NCI-H2196 (cell line): Measurements from ENCODE around the gene OXLD1.

Experiments used
- DNase-seq: peaks from one replicate; lab custom pipeline; 2025; ENCODE audit not compliant: unreplicated experiment; lab: John Stamatoyannopoulos, UW

OXLD1 gene

GRCh38 chr17:81683584-81684441 lies 17.4 kb upstream of the OXLD1 start, which contains the start of the genes ARL16 and HGS:
Gene ARL16, minus strand, starts transcription at chr17:81683797. Its CDS starts 44 bp downstream, at chr17:81683753.
Gene HGS, plus strand, starts transcription at chr17:81684011. Its CDS starts 56 bp downstream, at chr17:81684067.
- DNase-seq = peak; percentile 100

DNA sequence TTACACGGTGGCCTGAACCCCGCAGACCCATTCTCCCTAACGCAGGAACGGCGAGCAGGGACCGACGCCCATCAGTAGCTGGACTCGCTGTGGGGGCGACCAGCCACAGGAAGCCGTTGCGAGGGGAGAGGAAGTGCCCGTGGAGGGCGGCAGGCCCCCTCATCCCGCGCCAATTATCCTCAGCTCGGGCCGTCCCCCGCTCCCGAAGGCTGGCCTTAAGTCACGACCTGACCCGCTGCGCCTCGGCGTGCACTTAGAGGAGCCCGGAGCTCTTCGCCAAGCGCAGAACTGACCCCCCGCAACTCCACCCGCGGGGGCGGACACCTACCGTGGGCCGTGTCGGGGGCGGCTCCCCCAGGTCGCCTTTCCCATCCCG lies 16.8 kb upstream of the OXLD1 start:
- DNase-seq = no peak

- DNase-seq = no peak
Observed at GRCh38 chr17:81682565-81683207, 16.3 kb upstream of the OXLD1 start.

DNA sequence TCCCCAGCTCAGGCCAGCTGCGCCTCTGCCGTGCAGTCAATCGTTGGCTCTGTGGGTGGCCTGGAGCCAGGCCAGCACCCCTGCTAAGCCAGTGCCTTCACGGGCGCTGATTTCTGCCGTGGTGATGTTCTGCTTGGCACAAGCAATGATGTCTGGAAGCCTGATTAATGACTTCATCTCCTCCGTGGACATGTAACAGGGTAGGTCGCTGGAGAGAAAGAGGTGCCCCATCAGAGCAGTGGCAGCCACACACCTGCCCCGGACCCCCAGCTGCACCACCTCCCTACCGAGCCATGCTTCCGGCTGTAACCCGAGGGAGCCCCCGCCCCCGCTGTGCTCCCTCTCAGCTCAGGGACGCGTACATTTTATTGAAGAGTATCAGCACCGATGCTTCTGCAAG lies 15.3 kb upstream of the OXLD1 start:
- DNase-seq = peak; percentile 83

DNA sequence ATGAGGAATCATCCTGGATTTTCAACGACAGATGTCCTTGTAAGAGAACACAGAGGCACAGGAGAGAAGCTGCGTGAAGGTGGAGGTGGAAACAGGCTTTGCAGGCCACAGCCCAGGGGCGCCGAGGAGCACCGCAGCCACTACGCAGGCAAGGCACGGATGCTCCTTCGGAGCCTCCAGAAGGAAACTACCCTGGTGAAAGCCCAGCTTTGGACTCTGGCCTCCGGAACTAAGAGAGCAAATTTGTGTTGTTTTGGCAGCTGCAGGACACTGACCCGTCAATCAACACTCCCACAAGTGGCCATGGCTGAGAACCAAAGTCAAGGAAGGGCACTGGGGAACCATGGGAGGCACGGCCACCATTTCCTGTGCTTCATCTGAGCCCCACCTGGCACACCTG lies 13.7 kb upstream of the OXLD1 start:
- DNase-seq = no peak

DNA sequence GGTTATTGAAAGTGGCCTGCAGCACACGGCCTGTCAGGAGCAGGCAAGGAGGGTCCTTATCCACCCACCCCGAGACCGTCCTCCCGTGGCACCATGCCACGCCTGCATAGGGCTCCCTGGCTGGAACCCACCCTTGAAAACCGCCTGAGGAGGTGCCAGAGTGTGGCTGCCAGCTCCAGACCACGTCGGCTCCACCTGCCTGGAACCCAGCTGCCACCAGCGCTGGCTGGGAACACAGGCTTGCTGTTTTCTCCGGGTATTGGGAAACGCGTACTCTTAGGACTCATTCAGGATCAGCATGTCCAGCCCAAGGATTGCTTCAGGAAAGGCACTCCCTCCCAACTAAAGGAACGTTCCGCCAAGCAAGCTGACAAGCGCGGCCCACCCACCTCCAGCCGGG lies 10.5 kb upstream of the OXLD1 start:
- DNase-seq = no peak

GRCh38 chr17:81675515-81676221 lies 9.3 kb upstream of the OXLD1 start:
- peak; percentile 28 for DNase-seq

GRCh38 chr17:81673561-81674258 lies 7.3 kb upstream of the OXLD1 start:
- no peak for DNase-seq

DNA sequence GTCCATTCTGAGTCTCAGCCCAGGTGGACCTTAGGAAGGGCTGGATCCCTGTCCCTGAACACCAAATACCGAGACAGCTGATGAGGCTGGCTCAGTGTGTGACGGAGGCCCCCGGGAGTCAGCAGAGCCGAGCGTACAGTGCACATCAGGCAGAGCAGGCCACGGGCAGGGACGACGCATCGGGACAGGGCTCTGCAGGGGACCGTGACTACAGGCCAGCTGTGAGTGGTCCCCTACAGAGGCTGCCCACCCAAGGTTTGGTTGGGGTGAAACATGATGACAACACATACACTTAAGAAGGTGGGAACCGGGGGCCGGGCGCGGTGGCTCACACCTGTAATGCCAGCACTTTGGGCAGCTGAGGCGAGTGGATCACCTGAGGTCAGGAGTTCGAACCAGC lies 6.5 kb upstream of the OXLD1 start:
- no peak for DNase-seq

- DNase-seq = no peak
Observed at GRCh38 chr17:81672504-81672903, 6.1 kb upstream of the OXLD1 start.

DNA sequence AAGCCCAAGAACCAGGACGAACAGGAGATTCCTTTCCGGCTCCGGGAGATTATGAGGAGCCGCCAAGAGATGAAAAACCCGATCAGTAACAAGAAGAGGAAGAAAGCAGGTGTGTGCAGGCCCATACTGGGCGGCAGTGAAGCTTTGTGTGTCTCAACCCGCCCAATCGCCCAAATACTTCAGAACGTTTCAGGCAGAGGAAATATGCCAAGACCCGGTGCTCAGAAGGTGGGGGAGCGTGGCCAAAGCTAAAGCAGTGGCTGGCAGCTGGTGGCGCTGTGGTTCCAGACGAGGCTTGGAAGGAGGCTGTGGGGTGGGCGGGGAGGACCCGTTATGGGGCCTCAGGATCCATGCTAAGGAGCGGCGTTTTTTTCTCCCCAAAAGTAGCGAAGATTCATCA lies 1.3 kb upstream of the OXLD1 start:
- no peak for DNase-seq

DNA sequence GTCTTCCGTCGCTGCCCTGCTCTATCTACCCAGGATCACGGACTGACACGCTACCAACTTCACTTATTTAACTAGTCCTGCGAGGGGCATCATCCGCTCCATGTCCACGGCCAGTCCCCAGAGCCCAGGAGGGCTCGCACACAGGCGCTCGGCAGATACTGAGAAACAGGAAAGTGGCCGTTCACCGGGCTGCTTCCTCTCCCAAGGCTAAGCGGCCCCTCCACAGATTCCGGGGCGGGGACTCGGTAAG lies 388 bp downstream of the OXLD1 start:
- DNase-seq = peak; percentile 55

DNA sequence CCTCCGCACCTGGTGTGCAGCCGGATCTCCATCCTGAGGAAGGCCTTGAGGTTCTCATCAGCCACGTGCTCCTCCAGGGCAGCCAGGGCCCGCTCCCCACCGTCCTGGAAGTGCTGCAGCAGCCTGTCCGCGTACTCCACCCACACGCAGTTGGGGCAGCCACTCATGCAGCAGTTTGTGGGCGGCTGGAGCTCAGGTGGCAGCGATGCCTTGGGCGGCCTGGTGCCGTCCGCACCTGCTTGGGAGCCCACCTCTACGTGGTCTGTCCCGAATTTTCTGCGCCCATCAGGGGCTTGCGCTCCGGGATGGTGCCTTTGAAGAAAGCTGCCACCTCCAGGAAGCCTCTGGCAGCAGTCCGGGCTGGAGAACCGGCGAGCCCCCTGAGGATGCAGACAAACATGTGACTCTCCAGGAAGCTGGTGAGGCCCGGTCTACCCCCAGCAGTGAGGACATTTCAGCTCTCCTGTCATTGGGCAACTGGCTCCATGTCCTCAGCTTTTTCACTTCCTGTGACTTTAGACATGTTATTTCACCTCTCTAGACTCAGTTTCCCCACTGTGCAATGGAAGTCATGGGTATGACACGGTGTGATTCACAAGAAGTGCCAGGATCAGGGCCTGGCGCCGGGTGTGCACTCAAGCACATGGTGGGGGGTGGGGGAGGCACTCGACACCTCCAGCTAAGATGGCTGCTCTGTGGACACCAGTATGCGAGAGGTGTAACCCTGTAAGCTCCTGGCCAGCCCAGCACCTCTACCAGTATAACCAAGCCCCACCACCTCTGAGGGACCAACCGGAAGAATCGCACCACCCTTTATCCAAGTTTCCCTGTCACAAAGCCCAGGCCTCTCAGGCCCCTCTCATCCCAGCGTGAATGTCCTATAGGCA lies 957 bp downstream of the OXLD1 start:
- DNase-seq = peak; percentile 62

GRCh38 chr17:81664051-81664470 lies 2.3 kb downstream of the OXLD1 start:
- no peak for DNase-seq

- DNase-seq = no peak
Observed at GRCh38 chr17:81662002-81662401, 4.4 kb downstream of the OXLD1 start.

DNA sequence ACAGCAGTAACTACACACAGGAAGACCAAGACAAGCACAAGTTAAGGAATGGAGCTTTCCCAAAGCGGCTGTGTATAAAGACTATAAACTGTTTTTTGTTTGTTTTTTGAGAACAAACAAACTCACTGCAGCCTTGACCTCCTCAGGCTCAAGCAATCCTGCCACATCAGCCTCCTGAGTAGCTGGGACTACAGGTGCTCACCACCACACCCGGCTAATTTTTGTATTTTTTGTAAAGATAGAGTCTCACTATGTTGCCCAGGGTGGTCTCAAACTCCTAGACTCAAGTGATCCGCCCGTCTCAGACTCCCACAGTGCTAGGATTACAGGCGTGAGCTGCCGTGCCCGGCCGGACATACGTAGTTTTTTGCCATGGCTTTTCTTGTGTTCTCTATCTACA lies 6.0 kb downstream of the OXLD1 start:
- no peak for DNase-seq

DNA sequence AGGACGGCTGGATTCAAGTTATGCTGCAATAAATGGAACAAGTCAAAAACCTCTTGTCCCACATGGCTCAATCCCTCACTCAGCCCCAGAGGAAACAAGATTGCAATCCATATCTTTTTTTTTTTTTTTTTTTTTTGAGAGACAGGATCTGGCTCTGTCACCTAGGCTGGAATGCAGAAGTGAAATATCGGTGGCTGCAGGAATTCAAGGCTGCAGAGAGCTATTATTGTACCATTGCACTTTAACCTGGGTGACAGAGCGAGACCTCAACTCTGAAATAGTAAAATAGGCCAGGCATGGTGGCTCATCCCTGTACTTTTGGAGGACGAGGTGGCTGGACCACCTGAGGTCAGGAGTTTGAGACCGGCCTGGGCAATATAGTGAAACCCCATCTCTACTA lies 7.4 kb downstream of the OXLD1 start:
- DNase-seq = no peak

- DNase-seq = no peak
Observed at GRCh38 chr17:81656835-81657234, 9.6 kb downstream of the OXLD1 start.

- DNase-seq = no peak
Observed at GRCh38 chr17:81656118-81656743, 10.2 kb downstream of the OXLD1 start, which contains the start of gene PDE6G. Gene PDE6G, minus strand, starts transcription at chr17:81656542. Its CDS starts 3,237 bp downstream, at chr17:81653305.
